ENCODE measurements around the gene GPC1.

GPC1 gene

GRCh38 chr2:240507060-240507777 is 71.8 kb downstream of the GPC1 start:
- TF ChIP-seq FOXP2 (optimal IDR thresholded peaks at IDR 0.05; ENCODE audit: borderline replicate concordance, extremely low read depth, extremely low read length, insufficient read depth) (no peak), TAF1 (IDR thresholded peaks at IDR 0.05; ENCODE audit: borderline replicate concordance, insufficient read depth, low read length) (no peak), SIN3A (IDR thresholded peaks at IDR 0.05; ENCODE audit: borderline replicate concordance, insufficient read depth, low read length) (no peak), REST (IDR thresholded peaks at IDR 0.05; ENCODE audit: insufficient read depth in 1 of 2, low read depth in 2 of 2, low read length in 2 of 2) (no peak), POLR2AphosphoS5 (IDR thresholded peaks at IDR 0.05; ENCODE audit: low read depth, low read length) (no peak)

DNA sequence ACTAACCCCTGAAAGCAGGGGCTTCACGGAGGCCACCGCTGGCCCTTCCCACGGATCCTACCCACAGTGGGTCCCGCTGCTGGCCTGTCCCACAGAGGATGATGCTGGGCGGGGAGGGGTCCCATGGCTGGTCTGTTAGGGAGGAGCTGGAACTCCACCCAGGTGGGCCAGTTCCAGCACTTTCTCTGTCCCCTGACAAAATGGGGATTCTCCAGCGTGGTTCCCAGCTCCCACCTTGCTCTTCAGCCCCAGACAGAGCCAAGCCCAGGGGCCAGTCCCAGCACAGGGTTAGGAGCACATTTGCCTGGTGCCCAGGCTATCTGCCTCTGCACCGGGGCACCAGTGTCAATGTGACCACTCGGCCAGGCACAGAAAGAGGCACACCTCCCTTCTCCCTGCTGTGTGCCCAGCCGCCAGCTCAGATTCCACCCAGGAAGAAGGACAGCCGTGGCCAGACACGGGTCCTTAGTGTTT is 72.4 kb downstream of the GPC1 start:
- no peak for TF ChIP-seq REST (IDR thresholded peaks at IDR 0.05; ENCODE audit: insufficient read depth in 1 of 2, low read depth in 2 of 2, low read length in 2 of 2)
- TF ChIP-seq SIN3A (IDR thresholded peaks at IDR 0.05; ENCODE audit: borderline replicate concordance, insufficient read depth, low read length): no peak
- TF ChIP-seq FOXP2 (optimal IDR thresholded peaks at IDR 0.05; ENCODE audit: borderline replicate concordance, extremely low read depth, extremely low read length, insufficient read depth): no peak
- TF ChIP-seq POLR2AphosphoS5 (IDR thresholded peaks at IDR 0.05; ENCODE audit: low read depth, low read length): no peak
- no peak for TF ChIP-seq TAF1 (IDR thresholded peaks at IDR 0.05; ENCODE audit: borderline replicate concordance, insufficient read depth, low read length)

DNA sequence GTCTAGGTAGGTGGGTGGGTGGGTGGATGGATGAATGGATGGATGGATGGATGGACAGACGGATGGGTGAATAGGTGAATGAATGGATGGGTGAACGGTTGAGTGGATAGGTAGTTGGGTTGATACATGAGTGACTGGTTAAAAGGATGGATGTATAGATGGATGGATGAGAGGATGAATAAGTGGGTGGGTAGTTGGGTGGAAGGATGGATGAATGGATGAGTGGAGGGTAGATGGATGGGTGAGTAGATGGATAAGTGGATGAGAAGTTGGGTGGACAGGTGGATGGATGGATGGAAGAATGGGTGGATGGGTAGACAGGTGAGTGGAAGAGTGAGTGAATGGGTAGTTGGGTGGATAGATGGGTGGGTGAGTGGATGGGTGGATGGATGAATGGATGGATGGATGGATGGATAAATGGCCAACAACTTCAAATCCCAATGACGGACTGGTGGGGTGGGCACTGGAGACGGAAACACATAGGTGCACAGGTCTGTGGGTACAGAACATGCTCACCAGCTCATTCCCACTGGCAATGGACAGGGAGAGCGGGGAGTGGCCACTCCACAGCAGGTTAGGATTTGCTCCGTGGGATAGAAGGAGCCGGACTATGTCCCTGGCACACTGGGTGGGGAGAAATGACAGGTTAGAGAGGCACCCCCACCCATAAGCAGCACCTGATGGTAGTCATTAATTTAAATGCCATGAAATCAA is 73.5 kb downstream of the GPC1 start:
- TF ChIP-seq TAF1 (IDR thresholded peaks at IDR 0.05; ENCODE audit: borderline replicate concordance, insufficient read depth, low read length) (no peak), SIN3A (IDR thresholded peaks at IDR 0.05; ENCODE audit: borderline replicate concordance, insufficient read depth, low read length) (no peak), FOXP2 (optimal IDR thresholded peaks at IDR 0.05; ENCODE audit: borderline replicate concordance, extremely low read depth, extremely low read length, insufficient read depth) (no peak), POLR2AphosphoS5 (IDR thresholded peaks at IDR 0.05; ENCODE audit: low read depth, low read length) (no peak), REST (IDR thresholded peaks at IDR 0.05; ENCODE audit: insufficient read depth in 1 of 2, low read depth in 2 of 2, low read length in 2 of 2) (no peak)

DNA sequence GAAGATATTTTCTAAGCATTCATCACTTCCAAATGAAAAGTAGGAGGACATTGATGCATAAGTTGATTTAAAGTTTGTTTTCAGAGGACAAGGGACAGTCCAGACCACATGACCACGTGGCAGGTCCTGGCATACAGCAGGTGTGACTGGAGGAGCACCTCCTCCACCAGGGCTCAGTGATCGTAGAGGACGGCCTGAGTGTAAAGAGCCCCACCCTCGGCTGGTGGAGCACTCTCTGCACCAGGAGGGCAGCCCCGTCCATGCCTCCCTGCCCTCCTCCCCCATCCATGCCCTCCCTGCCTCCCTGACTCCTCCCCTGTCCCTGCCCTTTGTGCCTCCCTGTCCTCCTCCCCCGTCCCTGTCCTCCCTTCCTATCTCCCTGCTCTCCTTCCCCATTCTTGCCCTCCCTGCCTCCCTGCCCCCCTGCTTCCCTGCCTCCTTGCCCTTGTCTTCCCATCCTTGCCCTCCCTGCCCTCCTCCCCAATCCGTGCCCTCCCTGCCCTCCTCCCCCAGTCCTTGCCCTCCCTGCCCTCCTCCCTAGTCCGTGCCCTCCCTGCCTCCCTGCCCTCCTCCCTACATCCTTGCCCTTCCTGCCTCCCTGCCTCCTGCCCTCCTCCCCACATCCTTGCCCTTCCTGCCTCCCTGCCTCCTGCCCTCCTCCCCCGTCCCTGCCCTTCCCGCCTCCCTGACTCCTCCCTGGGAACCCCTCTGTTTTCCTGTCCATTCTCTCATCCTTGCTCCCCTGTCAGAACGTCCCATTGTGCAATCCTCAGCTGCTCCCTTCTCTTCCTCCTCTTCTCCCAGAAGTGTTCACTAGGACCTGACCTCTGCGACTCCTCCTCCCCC is 74.4 kb downstream of the GPC1 start:
- no peak for TF ChIP-seq REST (IDR thresholded peaks at IDR 0.05; ENCODE audit: insufficient read depth in 1 of 2, low read depth in 2 of 2, low read length in 2 of 2)
- no peak for TF ChIP-seq POLR2AphosphoS5 (IDR thresholded peaks at IDR 0.05; ENCODE audit: low read depth, low read length)
- no peak for TF ChIP-seq SIN3A (IDR thresholded peaks at IDR 0.05; ENCODE audit: borderline replicate concordance, insufficient read depth, low read length)
- TF ChIP-seq FOXP2 (optimal IDR thresholded peaks at IDR 0.05; ENCODE audit: borderline replicate concordance, extremely low read depth, extremely low read length, insufficient read depth): no peak
- TF ChIP-seq TAF1 (IDR thresholded peaks at IDR 0.05; ENCODE audit: borderline replicate concordance, insufficient read depth, low read length): no peak

Measured in PFSK-1 (cell line).